NCI-H345 (cell line): ENCODE measurements around the gene CASS4.
"Not testable (repeated sequence)": the region's sequence is repeated elsewhere in the genome, so short reads cannot be mapped to it uniquely, and the experiment has no call there.

Experiments
- DNase-seq: peaks from one replicate; lab custom pipeline; 2025; lab: John Stamatoyannopoulos, UW

Gene CASS4

GRCh38 chr20:56392132-56392880, 19.8 kb upstream of the CASS4 start, which contains the start of the genes AURKA and CSTF1:
Gene AURKA, minus strand, starts transcription at chr20:56392215. Its CDS starts 4,018 bp downstream, at chr20:56388197.
Gene CSTF1, plus strand, starts transcription at chr20:56392645. Its CDS starts 2,908 bp downstream, at chr20:56395553.
- peak; percentile 100 for DNase-seq

GRCh38 chr20:56392881-56393482, 19.1 kb upstream of the CASS4 start:
- DNase-seq = peak; percentile 20

- DNase-seq = no peak
These were observed 18.4 kb upstream of the CASS4 start for GRCh38 chr20:56393653-56394052.

- DNase-seq = no peak
These were observed 16.9 kb upstream of the CASS4 start for GRCh38 chr20:56395166-56395565.

- DNase-seq = peak; percentile 55
These were observed 11.9 kb upstream of the CASS4 start for GRCh38 chr20:56400001-56400640.

- no peak for DNase-seq
These were observed 8.6 kb upstream of the CASS4 start for GRCh38 chr20:56403465-56403864.

- not testable (repeated sequence) for DNase-seq
These were observed 6.7 kb upstream of the CASS4 start for GRCh38 chr20:56405356-56405755.

GRCh38 chr20:56406910-56407309, 5.2 kb upstream of the CASS4 start:
- DNase-seq = no peak

- no peak for DNase-seq
These were observed 2.5 kb upstream of the CASS4 start for GRCh38 chr20:56409521-56409920.

GRCh38 chr20:56409956-56410355, 2.1 kb upstream of the CASS4 start:
- no peak for DNase-seq

GRCh38 chr20:56411287-56411686, 773 bp upstream of the CASS4 start:
- not testable (repeated sequence) for DNase-seq

- no peak for DNase-seq
These were observed 372 bp downstream of the CASS4 start for GRCh38 chr20:56412473-56412790.

- DNase-seq = no peak
These were observed 889 bp downstream of the CASS4 start for GRCh38 chr20:56412949-56413348.

GRCh38 chr20:56414842-56415765, 3.0 kb downstream of the CASS4 start:
- DNase-seq = no peak

- no peak for DNase-seq
These were observed 5.3 kb downstream of the CASS4 start for GRCh38 chr20:56417402-56417801.

GRCh38 chr20:56417911-56418310, 5.9 kb downstream of the CASS4 start:
- no peak for DNase-seq

GRCh38 chr20:56418385-56418861, 6.4 kb downstream of the CASS4 start:
- DNase-seq = no peak

GRCh38 chr20:56420028-56420427, 8.0 kb downstream of the CASS4 start:
- no peak for DNase-seq

GRCh38 chr20:56420940-56421688, 9.1 kb downstream of the CASS4 start:
- no peak for DNase-seq

- DNase-seq = no peak
These were observed 10.2 kb downstream of the CASS4 start for GRCh38 chr20:56422076-56422823.

GRCh38 chr20:56422824-56423189, 10.7 kb downstream of the CASS4 start:
- DNase-seq = no peak
